ENCODE data around the gene CUBN. TPM values are rescaled to one million over a fixed set of nuclear protein-coding genes. Genes with fewer than 3 reads are reported as not detected.

CUBN gene
- total and polyA plus RNA-seq, 9 of the 15 experiments (the other 6 are each of a cell fraction or from before 2014, with no cell fraction given): 0.04 to 0.33 (median 0.09) TPM

- intact Hi-C loops (cut with micrococcal nuclease): no loop called here
- H3K4me2 ChIP-seq (ENCODE audit: insufficient read depth, low read length): no peak overlapping the region
Observed at GRCh38 chr10:17122052-17122451, 7.6 kb downstream of the CUBN start.

GRCh38 chr10:17120694-17121093 lies 8.9 kb downstream of the CUBN start:
- 5% methylated on average over 3 of the region's 3 CpGs for WGBS (ENCODE audit: insufficient coverage, low coverage, missing lambda C conversion rate)
- ATAC-seq (no peak), DNase-seq (ENCODE audit: extremely low read depth in 1 of 4, low spot score in 3 of 4) (no peak), FAIRE-seq (no peak)
- Histone ChIP-seq H4K20me1 (replicated peaks; ENCODE audit: control insufficient read depth, insufficient read depth, low read length) (no peaks in the 10 kb centered on the region), H3K4me1 (replicated peaks in 1 of 2; ENCODE audit: control insufficient read depth in 2 of 2, insufficient read depth in 2 of 2, low read length in 2 of 2) (peaks cover 0 to 3% of the 10 kb centered on the region in 2 experiments; a peak in 1 of 5 replicates), H3K36me3 (ENCODE audit: control insufficient read depth, insufficient read depth, low read length) (no peaks in the 10 kb centered on the region), H3K4me2 (ENCODE audit: insufficient read depth, low read length) (no peak overlapping the region), H3K9ac (ENCODE audit: insufficient read depth in 1 of 2, low read depth in 2 of 2, low read length in 2 of 2) (no peak overlapping the region), H2AFZ (ENCODE audit: low read depth, low read length) (no peak overlapping the region), H3K9me1 (ENCODE audit: control insufficient read depth, insufficient read depth, low read length) (no peaks in the 10 kb centered on the region), H3K27me3 (ENCODE audit: control insufficient read depth in 2 of 2, insufficient read depth in 2 of 2, low read length in 2 of 2) (peaks cover 0 to 5% of the 10 kb centered on the region in 2 experiments; a peak in 2 of 5 replicates), H3K27ac (ENCODE audit: extremely low read depth, low read depth, low read length) (no peak overlapping the region), H3K9me3 (replicated peaks; ENCODE audit: control insufficient read depth, insufficient read depth, low read depth, low read length) (no peaks in the 10 kb centered on the region), H3K4me3 (no peak overlapping the region), H3K79me2 (ENCODE audit: control insufficient read depth, insufficient read depth, low read length) (no peaks in the 10 kb centered on the region)
- ChIA-PET POLR2A (no interaction called here), CTCF (ENCODE audit: low intra/inter-chr PET ratio) (no interaction called here)
- no TSS peak for BruUV-seq (replicated peaks)
- TF ChIP-seq E2F6 (IDR thresholded peaks at IDR 0.05; ENCODE audit: borderline replicate concordance in 1 of 2, extremely low read depth in 1 of 2, insufficient read depth in 1 of 2, insufficient read length in 1 of 2, low read depth in 1 of 2, low read length in 1 of 2, poor library complexity in 1 of 2, severe bottlenecking in 1 of 2) (no peak), ELK1 (CRISPR knock-in tag; IDR thresholded peaks at IDR 0.05) (no peak), CEBPB (tag; IDR thresholded peaks at IDR 0.05) (peak; percentile 39; the same call in 1 of the 2 replicates), RCOR1 (IDR thresholded peaks at IDR 0.05; ENCODE audit: borderline replicate concordance in 1 of 2, low read depth in 2 of 2, low read length in 2 of 2) (no peak), CTBP1 (IDR thresholded peaks at IDR 0.05; ENCODE audit: borderline replicate concordance) (peak; percentile 52; the same call in 1 of the 2 replicates), ARID1B (IDR thresholded peaks at IDR 0.05) (0 out of 2 replicates have a peak, but pooled peaks have one; percentile 10), CEBPG (CRISPR knock-in tag; IDR thresholded peaks at IDR 0.05) (no peak), CEBPG (tag; conservative IDR thresholded peaks at IDR 0.05 in 1 of 2, IDR thresholded peaks at IDR 0.05 in 1 of 2) (0 out of 4 replicates have a peak, but pooled peaks of 1 of the 2 experiments have one; percentile 56), TEAD4 (IDR thresholded peaks at IDR 0.05; ENCODE audit: low read length) (0 out of 2 replicates have a peak, but pooled peaks have one; percentile 27), TEAD4 (CRISPR knock-in tag; IDR thresholded peaks at IDR 0.05; ENCODE audit: borderline replicate concordance) (no peak), ZNF830 (CRISPR knock-in tag; IDR thresholded peaks at IDR 0.05) (no peak)
- in situ Hi-C loops (cut with MboI): no loop called here
- intact Hi-C loops (cut with micrococcal nuclease): no loop called here

More at GRCh38 chr10:17122052-17122451, 7.6 kb downstream of the CUBN start:
- Histone ChIP-seq H3K36me3 (ENCODE audit: control insufficient read depth, insufficient read depth, low read length) (no peaks in the 10 kb centered on the region), H3K9ac (ENCODE audit: insufficient read depth in 1 of 2, low read depth in 2 of 2, low read length in 2 of 2) (no peak overlapping the region), H3K79me2 (ENCODE audit: control insufficient read depth, insufficient read depth, low read length) (no peaks in the 10 kb centered on the region), H3K4me3 (no peak overlapping the region), H3K9me3 (replicated peaks; ENCODE audit: control insufficient read depth, insufficient read depth, low read depth, low read length) (no peaks in the 10 kb centered on the region), H3K4me1 (replicated peaks in 1 of 2; ENCODE audit: control insufficient read depth in 2 of 2, insufficient read depth in 2 of 2, low read length in 2 of 2) (peaks cover 0 to 3% of the 10 kb centered on the region in 2 experiments; a peak in 1 of 5 replicates), H2AFZ (ENCODE audit: low read depth, low read length) (no peak overlapping the region), H4K20me1 (replicated peaks; ENCODE audit: control insufficient read depth, insufficient read depth, low read length) (no peaks in the 10 kb centered on the region), H3K27me3 (ENCODE audit: control insufficient read depth in 2 of 2, insufficient read depth in 2 of 2, low read length in 2 of 2) (peaks cover 0 to 5% of the 10 kb centered on the region in 2 experiments; a peak in 2 of 5 replicates), H3K9me1 (ENCODE audit: control insufficient read depth, insufficient read depth, low read length) (no peaks in the 10 kb centered on the region), H3K27ac (ENCODE audit: extremely low read depth, low read depth, low read length) (no peak overlapping the region)
- no peak for ATAC-seq
- ChIA-PET CTCF (ENCODE audit: low intra/inter-chr PET ratio) (interaction anchor here (0.6 to 0.7 kb wide), 2 partner anchors 279 to 1598 kb away, joined by 4 to 6 read pairs; no protein-coding TSS in a partner anchor), POLR2A (interaction anchor here (0.8 to 1.5 kb wide), 4 partner anchors 10 to 108 kb away, joined by 3 to 7 read pairs (median 3); no protein-coding TSS in a partner anchor)
- TF ChIP-seq ARID1B (IDR thresholded peaks at IDR 0.05): no peak
- peak in 1 of 2 experiments; percentile 51; a peak in 1 of 4 replicates for TF ChIP-seq RCOR1 (IDR thresholded peaks at IDR 0.05; ENCODE audit: borderline replicate concordance in 1 of 2, low read depth in 2 of 2, low read length in 2 of 2)
- no peak for DNase-seq (ENCODE audit: extremely low read depth in 1 of 4, low spot score in 3 of 4)
- in situ Hi-C loops (cut with MboI): no loop called here
- no TSS peak for BruUV-seq (replicated peaks)
- WGBS (ENCODE audit: insufficient coverage, low coverage, missing lambda C conversion rate): 13% methylated on average over 2 of the region's 2 CpGs
- no peak for FAIRE-seq

All from K562 (cell line).